ENCODE data around the gene ASS1.
A peak's percentile ranks its signal among the peaks of the same experiment; 100 is the strongest.
"Not testable (repeated sequence)": the region's sequence is repeated elsewhere in the genome, so short reads cannot be mapped to it uniquely, and the experiment has no call there.

ASS1 gene

GRCh38 chr9:130419521-130420035 is 25.2 kb upstream of the ASS1 start:
- no peak for DNase-seq

GRCh38 chr9:130421154-130421801 is 23.5 kb upstream of the ASS1 start:
- DNase-seq, result no peak

GRCh38 chr9:130421802-130422276 is 22.9 kb upstream of the ASS1 start:
- no peak for DNase-seq

- no peak for DNase-seq
Measured at GRCh38 chr9:130422546-130422945, 22.2 kb upstream of the ASS1 start.

GRCh38 chr9:130423272-130423671 is 21.5 kb upstream of the ASS1 start:
- DNase-seq, result no peak

GRCh38 chr9:130424595-130425454 is 19.9 kb upstream of the ASS1 start:
- DNase-seq, result no peak

- no peak for DNase-seq
Measured at GRCh38 chr9:130425741-130426466, 18.9 kb upstream of the ASS1 start.

GRCh38 chr9:130426467-130426773 is 18.3 kb upstream of the ASS1 start:
- no peak for DNase-seq

- DNase-seq, result no peak
Measured at GRCh38 chr9:130426883-130427282, 17.9 kb upstream of the ASS1 start.

- DNase-seq, result no peak
Measured at GRCh38 chr9:130427326-130427725, 17.4 kb upstream of the ASS1 start.

- no peak for DNase-seq
Measured at GRCh38 chr9:130428086-130428665, 16.6 kb upstream of the ASS1 start.

GRCh38 chr9:130429381-130429780 is 15.4 kb upstream of the ASS1 start:
- no peak for DNase-seq

- DNase-seq, result no peak
Measured at GRCh38 chr9:130429831-130430230, 14.9 kb upstream of the ASS1 start.

- no peak for DNase-seq
Measured at GRCh38 chr9:130430232-130430631, 14.5 kb upstream of the ASS1 start.

GRCh38 chr9:130430734-130431535 is 13.8 kb upstream of the ASS1 start:
- no peak for DNase-seq

GRCh38 chr9:130431536-130432303 is 13.0 kb upstream of the ASS1 start:
- no peak for DNase-seq

GRCh38 chr9:130432362-130432761 is 12.4 kb upstream of the ASS1 start:
- no peak for DNase-seq

- DNase-seq, result no peak
Measured at GRCh38 chr9:130432796-130433167, 12.0 kb upstream of the ASS1 start.

- peak; percentile 19 for DNase-seq
Measured at GRCh38 chr9:130433168-130433946, 11.4 kb upstream of the ASS1 start.

GRCh38 chr9:130433947-130434262 is 10.9 kb upstream of the ASS1 start:
- no peak for DNase-seq

- not testable (repeated sequence) for DNase-seq
Measured at GRCh38 chr9:130434656-130435055, 10.1 kb upstream of the ASS1 start.
